MM.1S (cell line): ENCODE measurements around the gene LRRC56.

Source experiments
- DNase-seq: peaks from one replicate; pipeline ENCODE4 v3.0.0-alpha.2; 2015
- H2AFZ ChIP-seq: fragments of 300-600 bp; sonication (generic); 2 replicates; pipeline ENCODE4 v1.6.0; 2016; ENCODE audit warnings: antibody characterized with exemption, low read length
- H3F3A ChIP-seq: fragments of 300-600 bp; sonication (generic); 2 replicates; pipeline ENCODE4 v1.6.1; 2016; ENCODE audit warnings: mild to moderate bottlenecking, antibody characterized with exemption, low read length, moderate library complexity, mixed read lengths; ENCODE audit not compliant: insufficient read depth
- H3K27ac ChIP-seq: fragments of 300-600 bp; sonication (generic); 2 replicates; pipeline ENCODE4 v1.5.1; 2016; ENCODE audit warnings: mild to moderate bottlenecking, low read length
- H3K27me3 ChIP-seq: fragments of 300-600 bp; sonication (generic); replicated peaks from 2 replicates; pipeline ENCODE4 v1.6.0; 2016; ENCODE audit warnings: low read length; ENCODE audit not compliant: insufficient read depth
- H3K36me3 ChIP-seq: fragments of 300-600 bp; sonication (generic); replicated peaks from 2 replicates; pipeline ENCODE4 v1.6.1; 2016; ENCODE audit warnings: mild to moderate bottlenecking, low read length, mixed read lengths; ENCODE audit not compliant: insufficient read depth
- H3K4me1 ChIP-seq: fragments of 300-600 bp; sonication (generic); 2 replicates; pipeline ENCODE4 v1.6.1; 2016; ENCODE audit warnings: low read length, mixed read lengths
- H3K4me2 ChIP-seq: fragments of 300-600 bp; sonication (generic); 2 replicates; pipeline ENCODE4 v1.6.0; 2016; ENCODE audit warnings: low read depth, low read length
- H3K4me3 ChIP-seq: fragments of 300-600 bp; sonication (generic); 2 replicates; pipeline ENCODE4 v1.5.1; 2016; ENCODE audit warnings: low read length, mixed read lengths
- H3K79me2 ChIP-seq: fragments of 300-600 bp; sonication (generic); 2 replicates; pipeline ENCODE4 v1.6.1; 2016; ENCODE audit warnings: mixed run types, low read length, mixed read lengths
- H3K9ac ChIP-seq: fragments of 300-600 bp; sonication (generic); 2 replicates; pipeline ENCODE4 v1.6.1; 2016; ENCODE audit warnings: low read length, mixed read lengths
- H3K9me2 ChIP-seq: fragments of 300-600 bp; sonication (generic); replicated peaks from 2 replicates; pipeline ENCODE4 v1.6.1; 2016; ENCODE audit warnings: mild to moderate bottlenecking, low read length, mixed read lengths; ENCODE audit not compliant: insufficient read depth
- H3K9me3 ChIP-seq: fragments of 300-600 bp; sonication (generic); replicated peaks from 2 replicates; pipeline ENCODE4 v1.6.1; 2016; ENCODE audit warnings: mild to moderate bottlenecking, low read length, mixed read lengths; ENCODE audit not compliant: insufficient read depth
- H4K20me1 ChIP-seq: fragments of 300-600 bp; sonication (generic); 2 replicates; pipeline ENCODE4 v1.6.1; 2016; ENCODE audit warnings: mild to moderate bottlenecking, low read length, moderate library complexity, mixed read lengths; ENCODE audit not compliant: insufficient read depth
- EZH2 ChIP-seq: fragments of 300-600 bp; sonication (generic); optimal IDR thresholded peaks from 2 replicates; pipeline ENCODE3; 2017; ENCODE audit warnings: low read depth, mild to moderate bottlenecking, antibody characterized with exemption, low read length, mixed read lengths
- EZH2phosphoT487 ChIP-seq: fragments of 300-600 bp; sonication (generic); IDR thresholded peaks from 2 replicates; pipeline ENCODE4 v1.6.1; 2018; ENCODE audit warnings: antibody characterized with exemption, low read length
- TF ChIP-seq, protein P1 (sequence below): fragments of 300-600 bp; sonication (generic); IDR thresholded peaks from 2 replicates; pipeline ENCODE4 v1.5.1; 2016; ENCODE audit warnings: antibody characterized with exemption, low read length, mixed read lengths

Gene LRRC56

DNA sequence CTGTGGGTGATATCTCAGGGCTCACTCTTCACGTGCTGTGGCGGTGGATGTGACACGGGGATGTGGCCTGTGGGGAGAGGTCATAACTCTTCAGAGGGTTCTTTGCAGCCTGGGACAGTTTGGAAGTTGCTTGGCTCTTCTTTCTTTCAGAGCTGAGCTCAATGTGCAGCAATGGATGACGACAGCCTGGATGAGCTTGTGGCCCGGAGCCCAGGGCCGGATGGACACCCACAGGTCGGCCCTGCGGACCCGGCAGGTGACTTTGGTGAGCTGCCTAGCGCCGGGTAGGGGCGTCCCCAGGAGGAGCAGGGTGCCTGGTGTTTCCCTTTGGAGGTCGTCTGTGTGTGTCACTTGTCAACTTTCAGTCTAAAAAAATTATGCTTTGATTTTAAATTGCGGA lies 44.0 kb downstream of the LRRC56 start:
- H3K9ac ChIP-seq: no peak overlapping the region
- DNase-seq: no peak
- H3K27ac ChIP-seq: no peak overlapping the region
- no peak overlapping the region for H3K4me3 ChIP-seq
- peaks cover 10% of the 10 kb centered on the region for H3K4me1 ChIP-seq
- no peak overlapping the region for H3K4me2 ChIP-seq
- no peaks in the 10 kb centered on the region for H3K27me3 ChIP-seq
- TF ChIP-seq, protein P1, sequence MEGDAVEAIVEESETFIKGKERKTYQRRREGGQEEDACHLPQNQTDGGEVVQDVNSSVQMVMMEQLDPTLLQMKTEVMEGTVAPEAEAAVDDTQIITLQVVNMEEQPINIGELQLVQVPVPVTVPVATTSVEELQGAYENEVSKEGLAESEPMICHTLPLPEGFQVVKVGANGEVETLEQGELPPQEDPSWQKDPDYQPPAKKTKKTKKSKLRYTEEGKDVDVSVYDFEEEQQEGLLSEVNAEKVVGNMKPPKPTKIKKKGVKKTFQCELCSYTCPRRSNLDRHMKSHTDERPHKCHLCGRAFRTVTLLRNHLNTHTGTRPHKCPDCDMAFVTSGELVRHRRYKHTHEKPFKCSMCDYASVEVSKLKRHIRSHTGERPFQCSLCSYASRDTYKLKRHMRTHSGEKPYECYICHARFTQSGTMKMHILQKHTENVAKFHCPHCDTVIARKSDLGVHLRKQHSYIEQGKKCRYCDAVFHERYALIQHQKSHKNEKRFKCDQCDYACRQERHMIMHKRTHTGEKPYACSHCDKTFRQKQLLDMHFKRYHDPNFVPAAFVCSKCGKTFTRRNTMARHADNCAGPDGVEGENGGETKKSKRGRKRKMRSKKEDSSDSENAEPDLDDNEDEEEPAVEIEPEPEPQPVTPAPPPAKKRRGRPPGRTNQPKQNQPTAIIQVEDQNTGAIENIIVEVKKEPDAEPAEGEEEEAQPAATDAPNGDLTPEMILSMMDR: no peak
- no peak for TF ChIP-seq EZH2phosphoT487
- TF ChIP-seq EZH2: no peak
- H3K79me2 ChIP-seq: peaks cover 81% of the 10 kb centered on the region
- peaks cover 6% of the 10 kb centered on the region; the same call in 1 of the 2 replicates for H3K36me3 ChIP-seq
- H3F3A ChIP-seq: no peaks in the 10 kb centered on the region
- H3K9me3 ChIP-seq: no peaks in the 10 kb centered on the region
- peaks cover 48% of the 10 kb centered on the region for H4K20me1 ChIP-seq
- no peaks in the 10 kb centered on the region for H3K9me2 ChIP-seq
- H2AFZ ChIP-seq: no peak overlapping the region

DNA sequence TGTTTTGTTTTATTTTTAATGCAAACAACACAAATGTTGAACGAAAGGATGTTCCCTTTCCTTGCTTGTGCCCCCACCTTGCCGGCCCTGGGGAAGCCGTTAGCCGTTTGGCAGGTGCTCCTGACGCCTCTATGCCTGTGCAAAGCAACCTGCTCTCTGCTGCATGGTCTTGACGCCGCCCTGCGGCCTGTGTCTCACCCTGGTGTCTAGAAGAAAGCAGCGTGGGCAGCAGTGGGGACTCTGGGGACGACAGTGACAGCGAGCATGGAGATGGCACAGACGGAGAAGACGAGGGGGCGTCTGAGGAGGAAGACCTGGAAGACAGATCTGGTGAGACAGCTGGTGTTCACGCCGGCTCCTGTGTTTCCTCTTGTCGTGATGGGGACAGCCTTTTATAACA lies 44.4 kb downstream of the LRRC56 start:
- Histone ChIP-seq H4K20me1 (peaks cover 50% of the 10 kb centered on the region), H3K9me3 (no peaks in the 10 kb centered on the region), H3K36me3 (peaks cover 6% of the 10 kb centered on the region; the same call in 1 of the 2 replicates), H3K27me3 (no peaks in the 10 kb centered on the region), H3K4me3 (no peak overlapping the region), H3K9me2 (no peaks in the 10 kb centered on the region), H3K79me2 (peaks cover 84% of the 10 kb centered on the region), H3K27ac (no peak overlapping the region), H2AFZ (no peak overlapping the region), H3K4me1 (peaks cover 10% of the 10 kb centered on the region), H3K4me2 (no peak overlapping the region), H3K9ac (no peak overlapping the region), H3F3A (no peaks in the 10 kb centered on the region)
- TF ChIP-seq EZH2 (no peak), EZH2phosphoT487 (no peak)
- TF ChIP-seq, protein P1: no peak
- DNase-seq: no peak

DNA sequence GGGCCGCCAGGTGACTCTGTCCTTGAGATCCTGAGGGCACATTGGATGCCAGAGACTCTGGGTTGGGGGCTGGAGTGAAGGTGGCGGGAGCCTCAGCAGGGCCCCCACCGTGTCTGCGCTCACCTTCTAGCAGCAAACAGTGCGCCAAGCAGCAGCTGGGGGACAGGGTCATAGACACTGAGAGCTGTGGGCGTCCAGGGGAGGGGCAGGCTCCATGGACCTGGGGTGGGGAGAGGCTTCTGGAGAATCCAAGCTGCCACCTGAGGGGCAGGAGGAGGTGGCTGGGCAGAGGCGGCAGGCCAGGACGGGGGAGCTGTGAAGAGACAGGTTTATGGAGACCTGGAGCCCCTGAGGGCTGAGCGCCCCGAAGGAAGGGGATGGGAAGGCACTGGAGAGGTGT lies 47.0 kb downstream of the LRRC56 start:
- no peak for DNase-seq
- TF ChIP-seq EZH2phosphoT487 (no peak), EZH2 (no peak)
- TF ChIP-seq, protein P1: no peak
- Histone ChIP-seq H2AFZ (no peak overlapping the region), H4K20me1 (peaks cover 28% of the 10 kb centered on the region), H3K9me2 (no peaks in the 10 kb centered on the region), H3K9ac (no peak overlapping the region), H3K36me3 (peaks cover 15% of the 10 kb centered on the region), H3K27ac (no peak overlapping the region), H3K9me3 (no peaks in the 10 kb centered on the region), H3K4me2 (no peak overlapping the region), H3K4me1 (no peaks in the 10 kb centered on the region), H3K27me3 (no peaks in the 10 kb centered on the region), H3F3A (no peaks in the 10 kb centered on the region), H3K79me2 (peaks cover 80% of the 10 kb centered on the region), H3K4me3 (no peak overlapping the region)
